ENCODE results near the gene NDUFA8.

NDUFA8 gene

GRCh38 chr9:122115176-122116035 is 44.2 kb downstream of the NDUFA8 start:
- Histone ChIP-seq H3K36me3 (no peaks in the 10 kb centered on the region), H3K4me3 (ENCODE audit: low read depth, low read length) (no peak overlapping the region), H3K9me3 (ENCODE audit: severe bottlenecking) (no peaks in the 10 kb centered on the region), H3K27ac (no peak overlapping the region), H3K27me3 (ENCODE audit: insufficient read depth, low read depth, severe bottlenecking) (no peaks in the 10 kb centered on the region)
- TF ChIP-seq CTCF (IDR thresholded peaks at IDR 0.05; ENCODE audit: low read depth, low read length) = no peak
- no peak for DNase-seq

- no peaks in the 10 kb centered on the region for H3K36me3 ChIP-seq
- no peaks in the 10 kb centered on the region for H3K9me3 ChIP-seq (ENCODE audit: severe bottlenecking)
- DNase-seq = peak; percentile 66
- H3K27me3 ChIP-seq (ENCODE audit: insufficient read depth, low read depth, severe bottlenecking) = no peaks in the 10 kb centered on the region
- no peak overlapping the region for H3K4me3 ChIP-seq (ENCODE audit: low read depth, low read length)
- TF ChIP-seq CTCF (IDR thresholded peaks at IDR 0.05; ENCODE audit: low read depth, low read length) = no peak
- peak overlapping the region; percentile 6; the same call in 1 of the 2 replicates for H3K27ac ChIP-seq
These were observed 46.0 kb downstream of the NDUFA8 start for GRCh38 chr9:122113574-122113973.

- Histone ChIP-seq H3K36me3 (no peaks in the 10 kb centered on the region), H3K27me3 (ENCODE audit: insufficient read depth, low read depth, severe bottlenecking) (no peaks in the 10 kb centered on the region), H3K4me3 (ENCODE audit: low read depth, low read length) (no peak overlapping the region), H3K27ac (no peak overlapping the region), H3K9me3 (ENCODE audit: severe bottlenecking) (no peaks in the 10 kb centered on the region)
- no peak for DNase-seq
- TF ChIP-seq CTCF (IDR thresholded peaks at IDR 0.05; ENCODE audit: low read depth, low read length) = no peak
These were observed 47.3 kb downstream of the NDUFA8 start for GRCh38 chr9:122112238-122112637.

- no peaks in the 10 kb centered on the region for H3K27me3 ChIP-seq (ENCODE audit: insufficient read depth, low read depth, severe bottlenecking)
- H3K36me3 ChIP-seq = no peaks in the 10 kb centered on the region
- H3K27ac ChIP-seq = no peak overlapping the region
- DNase-seq = no peak
- no peak overlapping the region for H3K4me3 ChIP-seq (ENCODE audit: low read depth, low read length)
- no peak for TF ChIP-seq CTCF (IDR thresholded peaks at IDR 0.05; ENCODE audit: low read depth, low read length)
- no peaks in the 10 kb centered on the region for H3K9me3 ChIP-seq (ENCODE audit: severe bottlenecking)
These were observed 48.0 kb downstream of the NDUFA8 start for GRCh38 chr9:122111413-122112085.

GRCh38 chr9:122110100-122110833 is 49.3 kb downstream of the NDUFA8 start:
- no peak for TF ChIP-seq CTCF (IDR thresholded peaks at IDR 0.05; ENCODE audit: low read depth, low read length)
- Histone ChIP-seq H3K36me3 (no peaks in the 10 kb centered on the region), H3K27me3 (ENCODE audit: insufficient read depth, low read depth, severe bottlenecking) (no peaks in the 10 kb centered on the region), H3K4me3 (ENCODE audit: low read depth, low read length) (no peak overlapping the region), H3K27ac (no peak overlapping the region), H3K9me3 (ENCODE audit: severe bottlenecking) (no peaks in the 10 kb centered on the region)
- DNase-seq = no peak

All from WERI-Rb-1 (cell line).